Left colon (tissue), 2 donors: ENCODE measurements around the gene GRK1. TPM values are rescaled to one million over a fixed set of nuclear protein-coding genes. Genes with fewer than 3 reads are reported as not detected.
A peak's percentile ranks its signal among the peaks of the same experiment; 100 is the strongest.

Source experiments
- ATAC-seq: fragments of 200-7000 bp; cut with Tn5 transposase; one replicate; pipeline ENCODE4 v1.9.1; 2020; ENCODE audit warnings: mild to moderate bottlenecking, moderate library complexity
- DNase-seq, 2 donors: peaks; one replicate each; pipeline ENCODE4 v3.0.0-alpha.2; 2020
- intact Hi-C, 2 donors: fragments of 100-400 bp; cut with DNase I in 1 of 2; cut with micrococcal nuclease in 1 of 2; formaldehyde crosslinking; loops; one replicate each; pipeline versions ENCODE4 v1.11.2 to v1.14.0; 2022; cut with DNase I, micrococcal nuclease
- total RNA-seq, 2 donors: library from RNA; stranded (reverse); fragmentation: NEBNext Ultra II Directional; extraction: Animal tissue kit (Norgen Biotek cat#: 25700); gene quantifications; one replicate each; pipeline ENCODE4 v1.2.1, GENCODE V29; 2021
- donor health status: DM: no; HTN: no; CAD: no.
- donor health status: DM: yes; HTN: yes; CAD: no.

Gene GRK1
- total RNA-seq, 2 donors from 2014 or later, result 0.09 TPM; not detected in 1

- ATAC-seq (no peak), DNase-seq (peak in 1 of 2 donors; percentile 3)
These were observed 8.9 kb upstream of the GRK1 start, which contains the start of gene ATP4B for GRCh38 chr13:113657851-113658741. Gene ATP4B (minus strand): TSS chr13:113658198. CDS start chr13:113658144, 54 bp downstream.

GRCh38 chr13:113658836-113659235 lies 8.2 kb upstream of the GRK1 start:
- ATAC-seq (no peak), DNase-seq (peak in 1 of 2 donors; percentile 2)
- intact Hi-C loops, result no loop called here

More at GRCh38 chr13:113657851-113658741, 8.9 kb upstream of the GRK1 start, which contains the start of gene ATP4B:
- intact Hi-C loops, result no loop called here

- ATAC-seq (no peak), DNase-seq (no peak)
- intact Hi-C loops, result no loop called here
These were observed 7.7 kb upstream of the GRK1 start for GRCh38 chr13:113659337-113659736.

- ATAC-seq (no peak), DNase-seq (peak in 1 of 2 donors; percentile 0)
- intact Hi-C loops, result no loop called here
These were observed 7.0 kb upstream of the GRK1 start for GRCh38 chr13:113660066-113660465.

GRCh38 chr13:113661509-113661908 lies 5.5 kb upstream of the GRK1 start:
- no peak for DNase-seq
- intact Hi-C loops, result no loop called here
- ATAC-seq, result no peak

- ATAC-seq (peak; percentile 84), DNase-seq (peak in 1 of 2 donors; percentile 44)
- intact Hi-C loops, result no loop called here
These were observed 3.1 kb upstream of the GRK1 start for GRCh38 chr13:113663934-113664333.

GRCh38 chr13:113664751-113665596 lies 2.0 kb upstream of the GRK1 start:
- ATAC-seq (peak; percentile 73), DNase-seq (peak in 1 of 2 donors; percentile 9)

GRCh38 chr13:113665597-113666328 lies 1.3 kb upstream of the GRK1 start:
- intact Hi-C loops, result no loop called here
- ATAC-seq, result no peak
- DNase-seq, result peak in 1 of 2 donors; percentile 3

More at GRCh38 chr13:113664751-113665596, 2.0 kb upstream of the GRK1 start:
- intact Hi-C loops, result no loop called here

GRCh38 chr13:113666329-113666670 lies 719 bp upstream of the GRK1 start:
- intact Hi-C loops, result no loop called here
- ATAC-seq, result no peak
- DNase-seq, result peak in 1 of 2 donors; percentile 2

GRCh38 chr13:113667771-113668490 lies 912 bp downstream of the GRK1 start:
- intact Hi-C loops, result no loop called here
- DNase-seq (peak in 1 of 2 donors; percentile 3), ATAC-seq (no peak)

GRCh38 chr13:113668491-113668971 lies 1.5 kb downstream of the GRK1 start:
- no peak for ATAC-seq
- DNase-seq, result peak in 1 of 2 donors; percentile 2
- intact Hi-C loops, result no loop called here

- intact Hi-C loops, result no loop called here
- ATAC-seq, result no peak
These were observed 2.3 kb downstream of the GRK1 start for GRCh38 chr13:113669231-113669754.

GRCh38 chr13:113669755-113670341 lies 2.8 kb downstream of the GRK1 start:
- ATAC-seq, result no peak
- peak in 1 of 2 donors; percentile 1 for DNase-seq
- intact Hi-C loops, result no loop called here

More at GRCh38 chr13:113669231-113669754, 2.3 kb downstream of the GRK1 start:
- DNase-seq, result peak in 1 of 2 donors; percentile 9

GRCh38 chr13:113670541-113670940 lies 3.5 kb downstream of the GRK1 start:
- no peak for ATAC-seq
- peak in 1 of 2 donors; percentile 0 for DNase-seq
- intact Hi-C loops, result no loop called here

GRCh38 chr13:113671066-113672001 lies 4.3 kb downstream of the GRK1 start:
- intact Hi-C loops, result no loop called here
- no peak for ATAC-seq
- DNase-seq, result peak in 1 of 2 donors; percentile 4

GRCh38 chr13:113672002-113672651 lies 5.1 kb downstream of the GRK1 start:
- DNase-seq (peak in 1 of 2 donors; percentile 0), ATAC-seq (no peak)
- intact Hi-C loops, result no loop called here
